H1 (cell line): ENCODE data around the gene UBE2D4. TPM values are rescaled to one million over a fixed set of nuclear protein-coding genes. Genes with fewer than 3 reads are reported as not detected.
"Not testable (repeated sequence)": the region's sequence is repeated elsewhere in the genome, so short reads cannot be mapped to it uniquely, and the experiment has no call there.

Source experiments
- CTCF ChIA-PET: fragments of 300-600 bp; sonication (Branson Sonifier 250); formaldehyde crosslinking; loops from one replicate; lab custom pipeline; 2021; ENCODE audit not compliant: partially characterized antibody; lab: Charles Lee
- POLR2A ChIA-PET: fragments of 300-600 bp; sonication (Branson Sonifier 250); formaldehyde crosslinking; loops from one replicate; lab custom pipeline; 2021; ENCODE audit warnings: inconsistent platforms; ENCODE audit not compliant: partially characterized antibody; lab: Charles Lee
- DNase-seq, 2 experiments: peaks; one replicate each; pipeline versions ENCODE4 v3.0.0 to v3.0.0-alpha.2; 2010 to 2022; ENCODE audit warnings: low spot score in 2 of 2, low read depth in 1 of 2, mixed read lengths in 1 of 2
- FAIRE-seq: peaks from 2 replicates; lab custom pipeline; 2011; peaks lifted over from hg19 to GRCh38; lab: Jason Lieb, UNC
- H2AFZ ChIP-seq: 2 replicates; pipeline ENCODE4 v1.8.1; 2012; ENCODE audit warnings: low read length, inconsistent platforms
- H2AK5ac ChIP-seq: 2 replicates; pipeline ENCODE4 v1.6.1; 2013; ENCODE audit warnings: low read depth, low read length
- H2BK120ac ChIP-seq: replicated peaks from 2 replicates; pipeline ENCODE3; 2013; ENCODE audit warnings: low read depth, low read length, inconsistent platforms
- H2BK12ac ChIP-seq: 2 replicates; pipeline ENCODE4 v1.6.1; 2013; ENCODE audit warnings: low read depth, low read length
- H2BK15ac ChIP-seq: 2 replicates; pipeline ENCODE4 v1.6.1; 2013; ENCODE audit warnings: low read length
- H2BK20ac ChIP-seq: 2 replicates; pipeline ENCODE4 v1.6.1; 2013; ENCODE audit warnings: low read length
- H2BK5ac ChIP-seq: 2 replicates; pipeline ENCODE4 v1.6.1; 2013; ENCODE audit warnings: low read depth, low read length
- H3K14ac ChIP-seq: 2 replicates; pipeline ENCODE4 v1.6.1; 2013; ENCODE audit warnings: inconsistent platforms; ENCODE audit not compliant: insufficient read length
- H3K18ac ChIP-seq: 2 replicates; pipeline ENCODE4 v1.6.1; 2013; ENCODE audit warnings: low read length; ENCODE audit errors: extremely low read depth
- H3K23ac ChIP-seq: 2 replicates; pipeline ENCODE4 v1.6.1; 2013; ENCODE audit warnings: inconsistent platforms; ENCODE audit not compliant: insufficient read length
- H3K23me2 ChIP-seq: 2 replicates; pipeline ENCODE4 v1.6.1; 2013; ENCODE audit warnings: low read depth, low read length
- H3K27ac ChIP-seq: 2 replicates; pipeline ENCODE4 v1.6.1; 2011; ENCODE audit warnings: low read depth, low read length, inconsistent platforms
- H3K27me3 ChIP-seq, 4 experiments: replicated peaks in 1 of 4; 1 replicate in 1 of 4; 2 replicates in 3 of 4; pipeline versions ENCODE4 v1.6.1 to v1.8.1; 2011 to 2013; ENCODE audit warnings: low read length in 3 of 4, mild to moderate bottlenecking in 3 of 4, inconsistent platforms in 2 of 4, mixed read lengths in 2 of 4, moderate library complexity in 1 of 4; ENCODE audit not compliant: control insufficient read depth in 3 of 4, insufficient read depth in 3 of 4; ENCODE audit errors: extremely low read depth in 1 of 4
- H3K36me3 ChIP-seq, 4 experiments: 2 replicates each; pipeline versions ENCODE4 v1.6.1 to v1.8.1; 2011 to 2013; ENCODE audit warnings: mild to moderate bottlenecking in 4 of 4, low read length in 3 of 4, moderate library complexity in 2 of 4, control low read depth in 1 of 4, inconsistent platforms in 1 of 4; ENCODE audit not compliant: insufficient read depth in 4 of 4, control insufficient read depth in 2 of 4
- H3K4ac ChIP-seq: replicated peaks from 2 replicates; pipeline ENCODE3; 2013; ENCODE audit warnings: low read length, low read depth, mixed read lengths, inconsistent platforms; ENCODE audit not compliant: insufficient read length
- H3K4me1 ChIP-seq, 4 experiments: replicated peaks in 1 of 4; 1 replicate in 1 of 4; 2 replicates in 3 of 4; pipeline versions ENCODE4 v1.6.1 to v1.8.1; 2011 to 2013; ENCODE audit warnings: low read length in 3 of 4, inconsistent platforms in 2 of 4, mixed read lengths in 1 of 4; ENCODE audit not compliant: insufficient read depth in 4 of 4, control insufficient read depth in 3 of 4
- H3K4me2 ChIP-seq, 2 experiments: 2 replicates each; pipeline versions ENCODE4 v1.6.1 to v1.8.1; 2011 to 2013; ENCODE audit warnings: low read depth in 2 of 2, low read length in 2 of 2, control low read depth in 1 of 2, inconsistent platforms in 1 of 2, mild to moderate bottlenecking in 1 of 2; ENCODE audit not compliant: insufficient read depth in 1 of 2
- H3K4me3 ChIP-seq, 4 experiments: fragments of 200-600, 300-600 bp in 1 of 4; sonication (generic), shearing (Covaris generic), sonication (Bioruptor Twin) in 1 of 4; 2 replicates each; pipeline versions ENCODE4 v1.5.1 to v1.8.1; 2011 to 2016; ENCODE audit warnings: low read length in 4 of 4, low read depth in 3 of 4, control low read depth in 2 of 4, inconsistent platforms in 2 of 4, mild to moderate bottlenecking in 2 of 4, mixed read lengths in 1 of 4, moderate library complexity in 1 of 4; ENCODE audit not compliant: insufficient read depth in 2 of 4; ENCODE audit errors: extremely low read depth in 1 of 4
- H3K56ac ChIP-seq: replicated peaks from 2 replicates; pipeline ENCODE3; 2013; ENCODE audit warnings: low read depth, mild to moderate bottlenecking, mixed read lengths, low read length, inconsistent platforms; ENCODE audit not compliant: insufficient read length
- H3K79me1 ChIP-seq: 2 replicates; pipeline ENCODE4 v1.6.1; 2013; ENCODE audit warnings: low read depth, low read length, control low read depth
- H3K79me2 ChIP-seq, 2 experiments: 2 replicates each; pipeline versions ENCODE4 v1.6.1 to v1.8.1; 2012 to 2013; ENCODE audit warnings: low read length in 2 of 2, mild to moderate bottlenecking in 2 of 2, inconsistent platforms in 1 of 2; ENCODE audit not compliant: insufficient read depth in 2 of 2, control insufficient read depth in 1 of 2
- H3K9ac ChIP-seq, 4 experiments: replicated peaks in 1 of 4; 1 replicate in 1 of 4; 2 replicates in 3 of 4; pipeline versions ENCODE4 v1.6.1 to v1.8.1; 2011 to 2013; ENCODE audit warnings: low read depth in 3 of 4, low read length in 3 of 4, control low read depth in 2 of 4, mild to moderate bottlenecking in 2 of 4, moderate library complexity in 2 of 4, inconsistent platforms in 1 of 4; ENCODE audit errors: extremely low read depth in 1 of 4
- H3K9me3 ChIP-seq, 2 experiments: 2 replicates each; pipeline versions ENCODE4 v1.6.1 to v1.8.1; 2012 to 2013; ENCODE audit warnings: mild to moderate bottlenecking in 2 of 2, moderate library complexity in 2 of 2, control low read depth in 1 of 2, inconsistent platforms in 1 of 2, low read depth in 1 of 2, low read length in 1 of 2, mixed read lengths in 1 of 2; ENCODE audit not compliant: insufficient read depth in 2 of 2
- H4K20me1 ChIP-seq, 2 experiments: replicated peaks in 1 of 2; 2 replicates each; pipeline versions ENCODE3 to v1.8.1; 2011 to 2013; ENCODE audit warnings: inconsistent platforms in 2 of 2, low read length in 2 of 2, mild to moderate bottlenecking in 1 of 2; ENCODE audit not compliant: insufficient read depth in 2 of 2, control insufficient read depth in 1 of 2
- H4K5ac ChIP-seq: 2 replicates; pipeline ENCODE4 v1.6.1; 2013; ENCODE audit warnings: low read length, low read depth, mixed read lengths, inconsistent platforms; ENCODE audit not compliant: insufficient read length
- H4K8ac ChIP-seq: 2 replicates; pipeline ENCODE4 v1.8.0; 2013; ENCODE audit warnings: mild to moderate bottlenecking, moderate library complexity, low read length, inconsistent platforms; ENCODE audit not compliant: insufficient read depth; ENCODE audit errors: extremely low read depth
- H4K91ac ChIP-seq: replicated peaks from 2 replicates; pipeline ENCODE3; 2013; ENCODE audit warnings: low read length, mixed read lengths, inconsistent platforms; ENCODE audit not compliant: insufficient read length
- WGBS, 2 experiments: shearing (Covaris generic) in 1 of 2; methylation state at CpG; one replicate each; pipeline versions ENCODE4 v1.1.6 to v1.1.7; 2013 to 2015; ENCODE audit warnings: low lambda C conversion rate in 2 of 2, mixed read lengths in 2 of 2, inconsistent platforms in 1 of 2, low coverage in 1 of 2, missing lambda C conversion rate in 1 of 2; ENCODE audit not compliant: insufficient replicate concordance in 2 of 2, insufficient coverage in 1 of 2, insufficient read length in 1 of 2; ENCODE audit errors: extremely low coverage in 1 of 2, missing lambda C conversion rate in 1 of 2; 5-methylcytosine and 5-hydroxymethylcytosine counted together
- polyA plus RNA-seq, 7 experiments: library from polyadenylated mRNA; depleted of rRNA in 3 of 7; stranded (reverse) in 5 of 7; unstranded in 2 of 7; fragments of >200 nt in 5 of 7; fragments of 200-250 nt in 2 of 7; gene quantifications; 1 replicate in 5 of 7; 2 replicates in 1 of 7; 4 replicates in 1 of 7; pipeline versions ENCODE4 v1.2.1 to v1.2.3, GENCODE V29; 2011 to 2013; ENCODE audit warnings: missing spikeins in 2 of 7, mixed read lengths in 2 of 7
- total RNA-seq: library from RNA; stranded (reverse); fragmentation: NEBNext Ultra II Directional; extraction: Animal tissue kit (Norgen Biotek cat#: 25700); gene quantifications from 2 replicates; pipeline ENCODE4 v1.2.1, GENCODE V29; 2021

UBE2D4 gene
- total and polyA plus RNA-seq, 2 of the 8 experiments (the other 6 are each of a cell fraction or from before 2014, with no cell fraction given) = 3.4 to 9.4 TPM

DNA sequence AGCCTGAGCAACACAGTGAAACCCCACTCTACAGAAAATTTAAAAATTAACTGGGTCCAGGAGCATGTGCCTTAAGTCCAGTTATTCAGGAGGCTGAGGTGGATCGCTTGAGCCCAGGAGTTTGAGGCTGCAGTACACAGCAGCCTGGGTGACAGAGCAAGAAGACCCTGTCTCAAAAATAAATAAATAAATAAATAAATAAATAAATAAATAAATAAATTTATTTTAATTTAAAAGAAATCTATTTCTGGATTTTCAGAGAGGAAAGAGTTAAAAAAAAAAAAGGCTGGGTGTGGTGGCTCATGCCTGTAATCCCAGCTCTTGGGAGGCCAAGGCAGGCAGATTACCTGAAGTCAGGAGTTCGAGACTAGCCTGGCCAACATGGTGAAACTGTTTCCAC is 27.7 kb upstream of the UBE2D4 start:
- H3K36me3 ChIP-seq, H4K5ac ChIP-seq, H3K14ac ChIP-seq, H2BK12ac ChIP-seq, H2BK20ac ChIP-seq, H3K9me3 ChIP-seq, H3K9ac ChIP-seq, H3K4me3 ChIP-seq, H4K8ac ChIP-seq, POLR2A ChIA-PET, H2BK5ac ChIP-seq, H3K4ac ChIP-seq, H2AK5ac ChIP-seq, H3K4me2 ChIP-seq, H3K23me2 ChIP-seq, H3K27ac ChIP-seq, H4K91ac ChIP-seq, H2BK120ac ChIP-seq, FAIRE-seq, H4K20me1 ChIP-seq, H3K18ac ChIP-seq, H3K4me1 ChIP-seq, H3K23ac ChIP-seq, H3K27me3 ChIP-seq, H3K56ac ChIP-seq, DNase-seq, H2BK15ac ChIP-seq, H3K79me1 ChIP-seq, H2AFZ ChIP-seq: not testable (repeated sequence)
- 94% methylated on average over 2 of the region's 2 CpGs; no CpG with 5 or more reads in 1 of the 2 experiments for WGBS, 2 experiments
- CTCF ChIA-PET = interaction anchor here (1.6 kb wide), 1 partner anchor 13 kb away, joined by 3 read pairs; no protein-coding TSS in a partner anchor
- peaks cover 0 to 52% of the 10 kb centered on the region in 2 experiments; a peak in 2 of 4 replicates for H3K79me2 ChIP-seq
